Kidney (tissue), 14 donors: ENCODE measurements around the gene RPL22. TPM values are rescaled to one million over a fixed set of nuclear protein-coding genes. Genes with fewer than 3 reads are reported as not detected.
A peak's percentile ranks its signal among the peaks of the same experiment; 100 is the strongest.

ENCODE experiments used
- DNase-seq, 5 donors: peaks; one replicate each; pipeline ENCODE4 v3.0.0-alpha.2; 2013 to 2020
- FAIRE-seq: peaks from 2 replicates; lab custom pipeline; 2012; peaks lifted over from hg19 to GRCh38; lab: Jason Lieb, UNC
- H3K27ac ChIP-seq, 2 donors: one replicate each; pipeline ENCODE4 v1.7.0; 2013; ENCODE audit warnings: low read depth in 2 of 2, low read length in 2 of 2, inconsistent platforms in 1 of 2
- H3K27me3 ChIP-seq: one replicate; pipeline ENCODE4 v1.7.1; 2013; ENCODE audit warnings: low read length, inconsistent platforms; ENCODE audit not compliant: control insufficient read depth, insufficient read depth
- H3K36me3 ChIP-seq, 3 donors: one replicate each; pipeline versions ENCODE4 v1.7.0 to v1.7.1; 2013; ENCODE audit warnings: low read length in 3 of 3, control low read depth in 1 of 3, inconsistent platforms in 1 of 3; ENCODE audit not compliant: insufficient read depth in 3 of 3, control insufficient read depth in 2 of 3
- H3K4me1 ChIP-seq, 3 donors: one replicate each; pipeline versions ENCODE4 v1.7.0 to v1.7.1; 2013; ENCODE audit warnings: low read length in 3 of 3, inconsistent platforms in 1 of 3, low read depth in 1 of 3; ENCODE audit not compliant: control insufficient read depth in 2 of 3, insufficient read depth in 2 of 3
- H3K4me3 ChIP-seq, 3 donors: one replicate each; pipeline versions ENCODE4 v1.7.0 to v1.8.1; 2013; ENCODE audit warnings: low read length in 3 of 3, control low read depth in 1 of 3, inconsistent platforms in 1 of 3
- H3K9ac ChIP-seq, 3 donors: one replicate each; pipeline versions ENCODE4 v1.7.0 to v1.7.1; 2013; ENCODE audit warnings: low read length in 3 of 3, control low read depth in 1 of 3, inconsistent platforms in 1 of 3
- H3K9me3 ChIP-seq, 3 donors: one replicate each; pipeline versions ENCODE4 v1.7.0 to v1.7.1; 2013; ENCODE audit warnings: low read length in 3 of 3, control low read depth in 1 of 3, inconsistent platforms in 1 of 3; ENCODE audit not compliant: control insufficient read depth in 2 of 3, insufficient read depth in 1 of 3
- CTCF ChIP-seq: IDR thresholded peaks from 3 replicates; pipeline ENCODE4 v1.5.1; 2012; ENCODE audit warnings: mild to moderate bottlenecking, moderate library complexity, borderline replicate concordance; ENCODE audit not compliant: insufficient read depth; ENCODE audit errors: extremely low read depth
- intact Hi-C: fragments of 100-400 bp; cut with DNase I; formaldehyde crosslinking; loops from one replicate; pipeline ENCODE4 v1.11.1; 2022
- polyA plus RNA-seq: library from polyadenylated mRNA; stranded (reverse); fragments of 350-450 nt; fragmentation: Illumina TruSeq; extraction: RNeasy Lipid Tissue Mini Kit (QIAGEN cat#74804); gene quantifications from one replicate; pipeline ENCODE4 v1.2.3, GENCODE V29; 2014; ENCODE audit warnings: low read depth, low replicate concordance; ENCODE audit not compliant: insufficient read depth
- total RNA-seq: library from RNA; stranded (reverse); fragmentation: NEBNext Ultra II Directional; extraction: Animal tissue kit (Norgen Biotek cat#: 25700); gene quantifications from one replicate; pipeline ENCODE4 v1.2.1, GENCODE V29; 2021
- donor health status: control.
- donor health status: control.
- donor health status: control.
- donor health status: control.
- donor health status: control.
- donor health status: DM: yes; HTN: yes; CAD: no.
- donor health status: Normal renal cell carcinoma (clear cell type).

RPL22 gene
- total and polyA plus RNA-seq, 2 donors from 2014 or later: 377 to 605 TPM

- Histone ChIP-seq H3K27me3 (peaks cover 2% of the 10 kb centered on the region), H3K4me1 (no peaks in the 10 kb centered on the region), H3K4me3 (no peak overlapping the region), H3K9me3 (peaks cover 0 to 2% (median 0%) of the 10 kb centered on the region in 3 donors), H3K27ac (no peak overlapping the region), H3K9ac (no peak overlapping the region), H3K36me3 (no peaks in the 10 kb centered on the region)
- no peak for TF ChIP-seq CTCF
- DNase-seq (peak in 4 of 5 donors; percentile 77 to 89 (median 81)), FAIRE-seq (no peak)
- intact Hi-C loops: no loop called here
Measured at GRCh38 chr1:6148497-6149241, 50.7 kb downstream of the RPL22 start.

DNA sequence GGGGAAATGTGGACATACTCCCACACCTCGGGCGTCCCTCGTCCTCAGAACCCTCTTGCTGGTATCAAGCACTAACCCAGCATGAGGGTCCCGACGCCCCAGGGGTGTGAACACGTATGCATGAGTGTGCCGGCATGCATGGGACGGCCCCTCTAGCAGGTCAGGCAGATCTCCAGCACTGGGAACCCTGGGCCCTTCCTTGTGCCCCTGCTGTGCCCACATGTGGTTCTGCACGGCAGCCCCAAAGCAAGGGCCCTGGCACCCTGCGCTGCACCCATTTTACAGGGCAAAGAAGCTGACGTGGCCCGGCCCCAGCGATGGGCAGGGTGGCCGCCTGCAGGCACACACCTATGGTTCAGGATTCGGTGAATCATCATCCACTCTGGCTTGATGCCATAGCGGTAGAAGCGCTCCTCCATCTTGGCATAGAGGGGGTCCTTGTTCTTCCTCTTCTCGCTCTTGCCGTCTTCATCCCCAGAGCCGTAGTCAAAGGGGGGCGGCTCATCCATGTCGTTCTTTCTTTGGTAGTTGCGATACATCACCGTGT, 53.5 kb downstream of the RPL22 start:
- Histone ChIP-seq H3K4me1 (no peaks in the 10 kb centered on the region), H3K36me3 (no peaks in the 10 kb centered on the region), H3K9me3 (peaks cover 0 to 2% (median 0%) of the 10 kb centered on the region in 3 donors), H3K9ac (no peak overlapping the region), H3K4me3 (no peak overlapping the region), H3K27me3 (peaks cover 2% of the 10 kb centered on the region), H3K27ac (no peak overlapping the region)
- FAIRE-seq (no peak), DNase-seq (no peak)
- TF ChIP-seq CTCF: no peak
- intact Hi-C loops: no loop called here

GRCh38 chr1:6145396-6145750, 54.0 kb downstream of the RPL22 start:
- Histone ChIP-seq H3K9ac (no peak overlapping the region), H3K36me3 (no peaks in the 10 kb centered on the region), H3K27me3 (peaks cover 2% of the 10 kb centered on the region), H3K27ac (no peak overlapping the region), H3K4me3 (no peak overlapping the region), H3K9me3 (peaks cover 0 to 2% (median 0%) of the 10 kb centered on the region in 3 donors), H3K4me1 (no peaks in the 10 kb centered on the region)
- DNase-seq: no peak
- intact Hi-C loops: no loop called here
- FAIRE-seq: no peak
- TF ChIP-seq CTCF: no peak
